ENCODE measurements around the gene PDSS2.
"Not testable (repeated sequence)": the region's sequence is repeated elsewhere in the genome, so short reads cannot be mapped to it uniquely, and the experiment has no call there.

PDSS2 gene

GRCh38 chr6:107173779-107174178 is 285.6 kb downstream of the PDSS2 start:
- Histone ChIP-seq H3K27me3 (ENCODE audit: insufficient read depth, low read depth, severe bottlenecking) (no peaks in the 10 kb centered on the region), H3K4me3 (ENCODE audit: low read depth, low read length) (no peak overlapping the region), H3K9me3 (ENCODE audit: severe bottlenecking) (peaks cover 10% of the 10 kb centered on the region), H3K27ac (no peak overlapping the region), H3K36me3 (no peaks in the 10 kb centered on the region)
- DNase-seq: no peak
- no peak for TF ChIP-seq CTCF (IDR thresholded peaks at IDR 0.05; ENCODE audit: low read depth, low read length)

GRCh38 chr6:107171513-107171912 is 287.9 kb downstream of the PDSS2 start:
- Histone ChIP-seq H3K27me3 (ENCODE audit: insufficient read depth, low read depth, severe bottlenecking) (no peaks in the 10 kb centered on the region), H3K36me3 (no peaks in the 10 kb centered on the region), H3K27ac (no peak overlapping the region), H3K4me3 (ENCODE audit: low read depth, low read length) (no peak overlapping the region), H3K9me3 (ENCODE audit: severe bottlenecking) (peaks cover 10% of the 10 kb centered on the region)
- no peak for DNase-seq
- no peak for TF ChIP-seq CTCF (IDR thresholded peaks at IDR 0.05; ENCODE audit: low read depth, low read length)

GRCh38 chr6:107164299-107164698 is 295.1 kb downstream of the PDSS2 start:
- DNase-seq; H3K36me3 ChIP-seq; H3K9me3 ChIP-seq (ENCODE audit: severe bottlenecking): not testable (repeated sequence)

GRCh38 chr6:107161521-107161920 is 297.8 kb downstream of the PDSS2 start:
- no peak for DNase-seq
- Histone ChIP-seq H3K36me3 (no peaks in the 10 kb centered on the region), H3K4me3 (ENCODE audit: low read depth, low read length) (no peak overlapping the region), H3K27ac (no peak overlapping the region), H3K9me3 (ENCODE audit: severe bottlenecking) (no peaks in the 10 kb centered on the region), H3K27me3 (ENCODE audit: insufficient read depth, low read depth, severe bottlenecking) (no peaks in the 10 kb centered on the region)
- TF ChIP-seq CTCF (IDR thresholded peaks at IDR 0.05; ENCODE audit: low read depth, low read length): no peak

More at GRCh38 chr6:107164299-107164698, 295.1 kb downstream of the PDSS2 start:
- H3K27me3 ChIP-seq (ENCODE audit: insufficient read depth, low read depth, severe bottlenecking); H3K27ac ChIP-seq; H3K4me3 ChIP-seq (ENCODE audit: low read depth, low read length): not testable (repeated sequence)

GRCh38 chr6:107156617-107157016 is 302.7 kb downstream of the PDSS2 start:
- H3K27me3 ChIP-seq (ENCODE audit: insufficient read depth, low read depth, severe bottlenecking): no peaks in the 10 kb centered on the region
- no peaks in the 10 kb centered on the region for H3K9me3 ChIP-seq (ENCODE audit: severe bottlenecking)
- no peak overlapping the region for H3K27ac ChIP-seq
- DNase-seq: no peak
- no peaks in the 10 kb centered on the region for H3K36me3 ChIP-seq
- no peak overlapping the region for H3K4me3 ChIP-seq (ENCODE audit: low read depth, low read length)
- no peak for TF ChIP-seq CTCF (IDR thresholded peaks at IDR 0.05; ENCODE audit: low read depth, low read length)

- DNase-seq: no peak
- H3K9me3 ChIP-seq (ENCODE audit: severe bottlenecking): no peaks in the 10 kb centered on the region
- no peak overlapping the region for H3K27ac ChIP-seq
- H3K4me3 ChIP-seq (ENCODE audit: low read depth, low read length): no peak overlapping the region
- no peak for TF ChIP-seq CTCF (IDR thresholded peaks at IDR 0.05; ENCODE audit: low read depth, low read length)
- no peaks in the 10 kb centered on the region for H3K36me3 ChIP-seq
- H3K27me3 ChIP-seq (ENCODE audit: insufficient read depth, low read depth, severe bottlenecking): no peaks in the 10 kb centered on the region
These were observed 304.6 kb downstream of the PDSS2 start for GRCh38 chr6:107154801-107155160.

Measured in WERI-Rb-1 (cell line).